Measurements from ENCODE around the gene HMGB2.

The HMGB2 gene

GRCh38 chr4:173360587-173361221 lies 26.5 kb upstream of the HMGB2 start:
- no peak overlapping the region for H3K4me3 Mint-ChIP-seq
- peaks cover 3% of the 10 kb centered on the region for H3K9me3 Mint-ChIP-seq
- peaks cover 5% of the 10 kb centered on the region for H3K36me3 Mint-ChIP-seq (ENCODE audit: low read depth)
- peaks cover 4% of the 10 kb centered on the region for H3K27me3 Mint-ChIP-seq (ENCODE audit: low read depth)
- no peak overlapping the region for H3K27ac Mint-ChIP-seq
- H3K4me1 Mint-ChIP-seq (ENCODE audit: low read depth) = peaks cover 12% of the 10 kb centered on the region

GRCh38 chr4:173357939-173358338 lies 23.8 kb upstream of the HMGB2 start:
- peaks cover 4% of the 10 kb centered on the region for H3K4me1 Mint-ChIP-seq (ENCODE audit: low read depth)
- peaks cover 17% of the 10 kb centered on the region for H3K27me3 Mint-ChIP-seq (ENCODE audit: low read depth)
- H3K4me3 Mint-ChIP-seq = no peak overlapping the region
- H3K9me3 Mint-ChIP-seq = peaks cover 3% of the 10 kb centered on the region
- H3K36me3 Mint-ChIP-seq (ENCODE audit: low read depth) = peaks cover 2% of the 10 kb centered on the region
- H3K27ac Mint-ChIP-seq = no peak overlapping the region

GRCh38 chr4:173347467-173347866 lies 13.3 kb upstream of the HMGB2 start:
- peaks cover 4% of the 10 kb centered on the region for H3K4me1 Mint-ChIP-seq (ENCODE audit: low read depth)
- no peak overlapping the region for H3K4me3 Mint-ChIP-seq
- H3K9me3 Mint-ChIP-seq = no peaks in the 10 kb centered on the region
- H3K27me3 Mint-ChIP-seq (ENCODE audit: low read depth) = peaks cover 46% of the 10 kb centered on the region
- peaks cover 3% of the 10 kb centered on the region for H3K36me3 Mint-ChIP-seq (ENCODE audit: low read depth)
- H3K27ac Mint-ChIP-seq = no peak overlapping the region

- Mint-ChIP-seq H3K27ac (no peak overlapping the region), H3K9me3 (no peaks in the 10 kb centered on the region), H3K36me3 (ENCODE audit: low read depth) (peaks cover 3% of the 10 kb centered on the region), H3K27me3 (ENCODE audit: low read depth) (peaks cover 52% of the 10 kb centered on the region), H3K4me1 (ENCODE audit: low read depth) (peaks cover 4% of the 10 kb centered on the region), H3K4me3 (no peak overlapping the region)
Measured at GRCh38 chr4:173346074-173346473, 11.9 kb upstream of the HMGB2 start.

- Mint-ChIP-seq H3K36me3 (ENCODE audit: low read depth) (peaks cover 3% of the 10 kb centered on the region), H3K27me3 (ENCODE audit: low read depth) (peaks cover 54% of the 10 kb centered on the region), H3K4me1 (ENCODE audit: low read depth) (peaks cover 4% of the 10 kb centered on the region), H3K4me3 (no peak overlapping the region), H3K27ac (no peak overlapping the region), H3K9me3 (no peaks in the 10 kb centered on the region)
Measured at GRCh38 chr4:173345648-173346047, 11.5 kb upstream of the HMGB2 start.

GRCh38 chr4:173343832-173344397 lies 9.8 kb upstream of the HMGB2 start:
- H3K27me3 Mint-ChIP-seq (ENCODE audit: low read depth) = peaks cover 45% of the 10 kb centered on the region
- no peak overlapping the region for H3K27ac Mint-ChIP-seq
- no peak overlapping the region for H3K4me3 Mint-ChIP-seq
- peaks cover 4% of the 10 kb centered on the region for H3K4me1 Mint-ChIP-seq (ENCODE audit: low read depth)
- no peaks in the 10 kb centered on the region for H3K36me3 Mint-ChIP-seq (ENCODE audit: low read depth)
- H3K9me3 Mint-ChIP-seq = no peaks in the 10 kb centered on the region

GRCh38 chr4:173337463-173337862 lies 3.3 kb upstream of the HMGB2 start:
- H3K9me3 Mint-ChIP-seq = no peaks in the 10 kb centered on the region
- H3K4me1 Mint-ChIP-seq (ENCODE audit: low read depth) = peaks cover 29% of the 10 kb centered on the region
- H3K27ac Mint-ChIP-seq = no peak overlapping the region
- H3K4me3 Mint-ChIP-seq = no peak overlapping the region
- H3K27me3 Mint-ChIP-seq (ENCODE audit: low read depth) = peaks cover 19% of the 10 kb centered on the region
- peaks cover 15% of the 10 kb centered on the region for H3K36me3 Mint-ChIP-seq (ENCODE audit: low read depth)

- Mint-ChIP-seq H3K4me1 (ENCODE audit: low read depth) (peaks cover 45% of the 10 kb centered on the region), H3K27me3 (ENCODE audit: low read depth) (peaks cover 1% of the 10 kb centered on the region), H3K27ac (peak overlapping the region; percentile 98), H3K4me3 (peak overlapping the region; percentile 94), H3K36me3 (ENCODE audit: low read depth) (peaks cover 31% of the 10 kb centered on the region), H3K9me3 (no peaks in the 10 kb centered on the region)
Measured at GRCh38 chr4:173334891-173335752, 964 bp upstream of the HMGB2 start.

GRCh38 chr4:173333658-173334084 lies 487 bp downstream of the HMGB2 start:
- peak overlapping the region; percentile 98 for H3K27ac Mint-ChIP-seq
- no peaks in the 10 kb centered on the region for H3K27me3 Mint-ChIP-seq (ENCODE audit: low read depth)
- H3K9me3 Mint-ChIP-seq = no peaks in the 10 kb centered on the region
- H3K4me1 Mint-ChIP-seq (ENCODE audit: low read depth) = peaks cover 50% of the 10 kb centered on the region
- H3K4me3 Mint-ChIP-seq = peak overlapping the region; percentile 94
- H3K36me3 Mint-ChIP-seq (ENCODE audit: low read depth) = peaks cover 38% of the 10 kb centered on the region

- H3K9me3 Mint-ChIP-seq = no peaks in the 10 kb centered on the region
- H3K36me3 Mint-ChIP-seq (ENCODE audit: low read depth) = peaks cover 38% of the 10 kb centered on the region
- no peaks in the 10 kb centered on the region for H3K27me3 Mint-ChIP-seq (ENCODE audit: low read depth)
- H3K4me3 Mint-ChIP-seq = peak overlapping the region; percentile 93
- H3K4me1 Mint-ChIP-seq (ENCODE audit: low read depth) = peaks cover 50% of the 10 kb centered on the region
- peak overlapping the region; percentile 82 for H3K27ac Mint-ChIP-seq
Measured at GRCh38 chr4:173332963-173333657, 1.0 kb downstream of the HMGB2 start.

- H3K4me3 Mint-ChIP-seq = peak overlapping the region; percentile 93
Measured at GRCh38 chr4:173332021-173332487, 2.1 kb downstream of the HMGB2 start.

GRCh38 chr4:173330590-173330989 lies 3.6 kb downstream of the HMGB2 start:
- H3K27me3 Mint-ChIP-seq (ENCODE audit: low read depth) = no peaks in the 10 kb centered on the region
- H3K9me3 Mint-ChIP-seq = no peaks in the 10 kb centered on the region
- no peak overlapping the region for H3K27ac Mint-ChIP-seq
- peaks cover 46% of the 10 kb centered on the region for H3K36me3 Mint-ChIP-seq (ENCODE audit: low read depth)
- peaks cover 35% of the 10 kb centered on the region for H3K4me1 Mint-ChIP-seq (ENCODE audit: low read depth)
- H3K4me3 Mint-ChIP-seq = peak overlapping the region; percentile 61

More at GRCh38 chr4:173332021-173332487, 2.1 kb downstream of the HMGB2 start:
- Mint-ChIP-seq H3K27ac (peak overlapping the region; percentile 82), H3K36me3 (ENCODE audit: low read depth) (peaks cover 43% of the 10 kb centered on the region), H3K4me1 (ENCODE audit: low read depth) (peaks cover 44% of the 10 kb centered on the region), H3K9me3 (no peaks in the 10 kb centered on the region), H3K27me3 (ENCODE audit: low read depth) (no peaks in the 10 kb centered on the region)

GRCh38 chr4:173328236-173328901 lies 5.8 kb downstream of the HMGB2 start:
- Mint-ChIP-seq H3K9me3 (no peaks in the 10 kb centered on the region), H3K27me3 (ENCODE audit: low read depth) (no peaks in the 10 kb centered on the region), H3K4me1 (ENCODE audit: low read depth) (peaks cover 29% of the 10 kb centered on the region), H3K4me3 (no peak overlapping the region), H3K36me3 (ENCODE audit: low read depth) (peaks cover 44% of the 10 kb centered on the region), H3K27ac (no peak overlapping the region)

Data from T-helper 1 cell treated with Interleukin-12 subunit alpha and Interleukin-12 subunit beta and Interleukin-4 antibody, amounts not matched to agents 30 μg/mL and 1 μg/mL, for 36 hours (primary cell).